ENCODE results near the gene CHD5.

CHD5 gene

GRCh38 chr1:6151291-6151822, 28.8 kb downstream of the CHD5 start:
- no peak for DNase-seq

DNA sequence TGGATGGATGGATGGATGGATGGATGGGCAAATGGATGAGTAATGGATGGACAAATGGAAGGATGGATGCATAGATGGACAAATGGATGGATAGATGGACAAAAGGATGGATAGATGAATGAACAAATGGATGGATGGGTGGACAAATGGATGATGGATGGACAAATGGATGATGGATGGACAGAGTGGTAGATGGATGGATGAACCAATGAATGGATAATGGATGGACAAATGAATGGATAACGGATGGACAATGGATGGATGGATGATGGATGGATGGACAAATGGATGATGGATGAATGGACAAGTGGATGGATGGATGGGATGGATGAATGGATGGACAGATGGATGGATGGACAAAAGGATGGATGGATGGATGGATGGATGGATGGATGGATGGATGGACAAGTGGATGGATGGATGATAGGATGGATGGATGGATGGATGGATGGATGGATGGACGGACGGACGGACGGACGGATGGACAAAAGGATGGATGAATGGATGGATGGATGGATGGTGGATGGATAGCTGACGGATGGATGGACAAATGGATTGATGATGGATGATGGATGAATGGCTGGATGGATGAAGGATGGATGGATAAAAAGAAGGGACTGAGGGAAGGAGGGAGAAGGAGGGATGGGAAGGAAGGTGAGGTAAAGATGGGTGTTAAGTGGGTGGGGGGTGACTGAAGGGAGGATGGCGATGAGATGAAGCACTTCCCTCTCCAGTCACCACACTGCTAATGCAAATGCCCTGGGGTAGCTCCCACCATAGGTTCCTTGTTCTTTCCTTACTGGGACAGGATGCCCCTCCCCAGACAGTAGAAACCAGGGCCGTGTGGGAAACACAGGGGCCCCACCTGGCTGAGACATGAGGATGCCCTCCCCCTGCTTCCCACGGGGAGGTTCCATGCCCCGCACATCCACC, 29.8 kb downstream of the CHD5 start:
- no peak for DNase-seq

DNA sequence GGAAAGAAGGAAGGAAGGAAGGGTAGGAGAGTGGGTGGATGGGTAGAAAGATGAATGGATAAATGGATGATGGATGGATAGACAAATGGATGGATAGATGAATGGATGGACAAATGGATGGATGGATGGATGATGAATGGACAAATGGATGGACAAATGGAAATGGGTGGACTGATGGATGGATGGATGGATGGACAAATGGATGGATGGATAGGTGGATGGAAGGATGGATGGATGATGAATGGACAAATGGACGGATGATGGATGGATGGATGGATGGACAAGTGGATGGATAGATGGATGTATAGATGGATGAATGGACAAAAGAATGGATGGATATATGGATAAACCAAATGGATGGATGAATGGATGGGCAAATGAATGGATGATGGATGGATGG, 30.5 kb downstream of the CHD5 start:
- no peak for DNase-seq

DNA sequence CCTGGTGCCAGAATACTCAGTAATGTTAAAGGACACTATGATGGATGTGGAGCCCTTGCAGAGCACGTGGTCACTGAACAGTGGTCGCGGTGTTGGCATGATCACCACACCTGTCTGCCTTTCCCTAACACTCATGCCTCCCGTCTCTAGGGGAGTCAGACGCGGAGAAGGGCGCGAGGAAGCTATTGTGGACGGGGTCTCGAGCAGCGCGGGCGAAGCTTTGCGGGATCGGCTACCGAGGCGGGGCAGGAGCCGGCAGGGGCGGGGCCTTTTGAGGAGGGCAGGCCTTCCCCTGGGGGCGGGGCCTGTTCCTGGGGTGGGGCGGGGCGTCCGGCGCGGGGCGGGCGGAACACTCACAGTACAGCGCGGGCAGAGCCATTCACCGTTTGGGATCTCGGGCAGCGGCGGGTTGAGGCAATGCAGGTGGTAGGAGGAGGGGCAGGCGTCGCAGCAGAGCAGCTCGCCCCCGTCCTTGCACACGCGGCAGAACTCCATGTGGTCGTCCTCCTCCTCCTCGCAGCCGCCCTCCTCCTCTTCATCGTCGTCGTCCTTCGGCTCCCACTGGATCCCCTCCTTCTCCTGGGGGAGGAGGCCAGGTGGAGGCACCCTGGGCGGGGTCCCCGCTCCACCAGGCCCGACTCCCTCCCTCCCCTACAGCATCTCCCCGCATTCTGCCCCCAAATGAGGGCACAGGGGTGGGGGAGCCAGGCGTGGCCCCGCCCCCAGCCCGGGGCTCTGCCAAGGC, 31.5 kb downstream of the CHD5 start:
- DNase-seq = peak; percentile 87

DNA sequence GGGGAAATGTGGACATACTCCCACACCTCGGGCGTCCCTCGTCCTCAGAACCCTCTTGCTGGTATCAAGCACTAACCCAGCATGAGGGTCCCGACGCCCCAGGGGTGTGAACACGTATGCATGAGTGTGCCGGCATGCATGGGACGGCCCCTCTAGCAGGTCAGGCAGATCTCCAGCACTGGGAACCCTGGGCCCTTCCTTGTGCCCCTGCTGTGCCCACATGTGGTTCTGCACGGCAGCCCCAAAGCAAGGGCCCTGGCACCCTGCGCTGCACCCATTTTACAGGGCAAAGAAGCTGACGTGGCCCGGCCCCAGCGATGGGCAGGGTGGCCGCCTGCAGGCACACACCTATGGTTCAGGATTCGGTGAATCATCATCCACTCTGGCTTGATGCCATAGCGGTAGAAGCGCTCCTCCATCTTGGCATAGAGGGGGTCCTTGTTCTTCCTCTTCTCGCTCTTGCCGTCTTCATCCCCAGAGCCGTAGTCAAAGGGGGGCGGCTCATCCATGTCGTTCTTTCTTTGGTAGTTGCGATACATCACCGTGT, 34.2 kb downstream of the CHD5 start:
- DNase-seq = no peak

DNA sequence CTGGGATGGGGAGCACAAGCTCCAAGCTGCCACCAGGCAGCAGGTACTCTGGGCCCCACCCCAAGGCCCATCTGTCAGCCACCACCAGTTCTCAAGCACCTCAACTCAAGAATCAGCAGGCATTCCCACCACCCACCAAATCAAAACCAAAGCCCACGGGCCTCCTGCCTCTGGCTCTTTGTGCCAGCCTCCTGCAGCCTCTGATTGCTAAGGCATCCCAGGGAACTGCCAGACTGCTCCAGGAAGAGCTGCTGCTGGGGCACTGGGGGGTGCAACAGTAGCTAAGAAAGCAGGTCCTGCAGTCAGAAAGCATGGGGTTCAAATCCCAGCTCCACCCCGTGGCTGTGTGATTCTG, 34.7 kb downstream of the CHD5 start:
- no peak for DNase-seq

GRCh38 chr1:6144647-6145395, 35.3 kb downstream of the CHD5 start:
- no peak for DNase-seq

DNA sequence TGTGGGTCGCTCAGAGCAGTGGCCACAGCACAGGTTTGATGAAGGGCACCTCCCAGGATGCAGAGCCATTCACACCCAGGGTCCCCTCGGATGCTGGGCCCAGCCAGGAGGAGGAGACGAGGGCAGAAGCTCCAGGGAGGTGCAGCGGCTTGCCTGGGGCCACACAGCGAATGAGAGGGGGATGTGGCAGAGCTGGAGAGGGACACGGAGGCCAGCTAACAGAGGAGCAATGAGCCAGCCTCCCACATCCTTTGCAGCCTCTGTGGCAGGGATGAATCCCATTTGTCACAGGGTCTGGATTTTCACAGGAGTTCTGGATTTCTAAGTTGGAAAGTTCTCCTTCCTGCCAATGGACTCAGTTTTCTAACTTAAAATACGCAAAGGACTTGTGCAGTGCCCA, 35.9 kb downstream of the CHD5 start:
- no peak for DNase-seq

DNA sequence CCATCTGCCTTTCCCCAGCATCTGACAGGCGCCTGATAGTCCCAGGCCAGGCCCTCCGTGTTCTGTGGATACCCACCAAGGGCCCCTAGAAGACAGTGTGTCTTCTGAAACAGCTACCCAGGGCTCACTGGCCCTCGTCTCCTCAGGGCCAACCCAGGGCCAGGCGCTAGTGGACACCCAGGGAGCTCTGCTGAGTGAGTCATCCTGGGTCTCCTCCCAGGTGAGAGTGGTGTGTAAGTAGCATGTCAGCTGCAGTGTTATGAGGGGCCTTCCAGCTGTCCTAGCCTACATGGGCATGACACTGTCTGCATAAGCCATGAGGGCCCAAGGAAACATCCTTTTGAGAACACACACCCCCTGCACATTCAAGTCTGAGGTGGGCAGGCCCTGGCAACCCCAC, 36.7 kb downstream of the CHD5 start:
- DNase-seq = no peak

DNA sequence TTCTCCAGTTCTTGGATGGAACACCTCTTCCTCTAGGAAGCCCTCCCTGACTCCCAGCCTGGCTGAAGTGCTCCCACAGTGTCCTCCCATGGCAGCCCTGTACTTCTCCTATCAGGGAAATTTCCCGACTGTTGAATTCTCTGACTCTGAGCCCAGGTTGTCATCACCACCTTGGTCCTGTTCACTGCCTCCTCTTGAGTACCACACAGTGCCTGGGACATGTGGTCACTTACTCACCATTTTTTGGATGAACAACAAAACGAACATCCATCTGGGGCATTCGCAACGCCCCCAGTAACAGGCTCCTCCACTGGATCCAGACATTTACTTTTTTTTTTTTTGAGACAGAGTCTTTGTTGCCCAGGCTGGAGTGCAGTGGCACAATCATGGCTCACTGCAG, 37.4 kb downstream of the CHD5 start:
- no peak for DNase-seq

DNA sequence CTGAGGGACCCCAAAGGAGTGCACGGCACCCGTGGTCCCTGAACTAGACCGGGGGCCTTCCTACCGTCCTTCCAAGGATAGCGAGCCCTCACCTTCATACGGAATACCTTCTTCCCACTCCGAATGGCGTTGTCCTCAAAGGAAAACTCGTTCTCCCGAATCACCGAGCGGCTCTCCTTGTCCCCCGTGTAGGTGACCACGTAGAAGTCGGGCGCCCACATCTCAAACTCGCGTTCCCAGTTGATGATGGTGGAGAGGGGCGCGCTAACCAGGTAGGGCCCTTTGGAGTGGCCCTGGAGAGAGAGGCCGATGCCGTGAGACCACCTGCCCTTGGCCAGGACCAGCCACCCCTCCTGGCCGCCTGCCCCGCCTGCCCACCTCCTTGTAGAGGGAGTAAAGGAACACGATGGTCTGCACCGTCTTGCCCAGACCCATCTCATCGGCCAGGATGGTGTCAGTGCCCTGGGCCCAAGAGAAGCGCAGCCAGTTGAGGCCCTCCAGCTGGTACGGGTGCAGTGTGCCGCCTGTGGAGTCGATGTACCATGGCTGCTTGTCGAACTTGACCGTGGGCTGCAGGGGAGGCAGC, 38.0 kb downstream of the CHD5 start:
- no peak for DNase-seq

- no peak for DNase-seq
Observed at GRCh38 chr1:6141592-6141991, 38.5 kb downstream of the CHD5 start.

- no peak for DNase-seq
Observed at GRCh38 chr1:6140413-6140812, 39.7 kb downstream of the CHD5 start.

- no peak for DNase-seq
Observed at GRCh38 chr1:6137758-6138157, 42.4 kb downstream of the CHD5 start.

DNA sequence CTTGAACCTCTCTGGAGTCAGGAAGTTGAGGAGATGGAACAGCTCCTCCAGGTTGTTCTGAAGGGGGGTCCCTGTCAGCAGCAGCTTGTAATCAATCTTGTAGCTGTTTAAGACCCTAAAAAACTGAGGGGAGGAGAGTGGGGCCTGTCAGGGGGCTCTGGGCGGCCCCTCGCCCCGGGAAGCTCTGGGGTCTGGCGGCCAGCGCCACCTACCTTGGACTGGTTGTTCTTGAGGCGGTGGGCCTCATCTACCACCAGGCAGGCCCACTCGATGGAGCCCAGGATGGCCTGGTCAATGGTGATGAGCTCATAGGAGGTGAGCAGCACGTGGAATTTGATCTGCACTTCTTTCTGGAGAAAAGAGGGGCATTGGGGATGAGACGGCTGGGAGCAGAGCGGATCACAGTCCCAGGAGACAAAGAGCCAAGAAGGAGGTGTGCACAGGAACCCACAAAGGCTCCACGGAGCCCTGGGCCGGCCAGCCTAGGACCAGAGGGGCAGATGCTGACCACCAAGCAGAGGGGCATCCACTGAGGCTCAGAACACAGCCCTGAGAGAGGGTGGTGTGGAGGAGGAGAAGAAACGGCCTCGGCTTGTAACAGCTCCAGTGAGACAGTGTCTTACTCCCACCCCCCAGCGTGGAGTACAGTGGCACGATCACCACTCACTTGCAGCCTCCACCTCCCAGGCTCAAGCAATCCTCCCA, 43.5 kb downstream of the CHD5 start:
- DNase-seq = no peak

DNA sequence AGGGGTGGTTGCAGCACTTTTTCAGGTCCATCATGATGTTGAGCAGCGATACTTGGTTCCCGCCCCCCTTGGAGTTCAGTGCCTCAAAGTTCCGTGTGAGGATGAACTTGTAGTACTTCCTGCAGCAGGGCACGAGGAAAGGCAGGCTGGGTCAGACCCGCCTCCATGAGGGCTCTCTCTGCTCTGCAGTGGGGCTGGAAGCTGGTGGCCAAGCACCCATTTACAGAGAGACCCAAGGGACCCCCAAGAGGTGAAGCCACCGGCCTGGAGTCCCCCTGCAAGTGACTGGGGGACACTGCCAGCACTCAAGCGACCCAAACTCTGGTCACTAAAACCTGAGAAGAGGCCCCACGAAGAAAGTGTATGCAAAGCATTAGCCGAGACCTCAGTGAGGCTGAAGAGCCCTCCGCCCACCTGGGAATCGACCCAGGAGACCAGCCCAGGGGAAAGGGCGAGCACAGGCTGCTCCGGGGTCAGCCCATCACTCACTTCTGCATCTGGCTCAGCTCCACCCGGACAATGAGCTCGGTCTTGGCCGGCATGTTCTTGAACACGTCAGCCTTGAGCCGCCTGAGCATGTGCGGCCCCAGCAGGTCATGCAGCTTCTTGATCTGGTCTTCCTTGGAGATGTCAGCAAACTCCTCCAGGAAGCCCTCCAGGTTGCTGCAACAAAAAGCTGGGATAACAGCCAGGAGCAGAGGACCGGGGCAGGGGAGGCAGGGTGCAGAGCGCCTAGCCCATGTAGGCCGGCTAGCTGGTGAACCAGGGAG, 45.2 kb downstream of the CHD5 start:
- no peak for DNase-seq

DNA sequence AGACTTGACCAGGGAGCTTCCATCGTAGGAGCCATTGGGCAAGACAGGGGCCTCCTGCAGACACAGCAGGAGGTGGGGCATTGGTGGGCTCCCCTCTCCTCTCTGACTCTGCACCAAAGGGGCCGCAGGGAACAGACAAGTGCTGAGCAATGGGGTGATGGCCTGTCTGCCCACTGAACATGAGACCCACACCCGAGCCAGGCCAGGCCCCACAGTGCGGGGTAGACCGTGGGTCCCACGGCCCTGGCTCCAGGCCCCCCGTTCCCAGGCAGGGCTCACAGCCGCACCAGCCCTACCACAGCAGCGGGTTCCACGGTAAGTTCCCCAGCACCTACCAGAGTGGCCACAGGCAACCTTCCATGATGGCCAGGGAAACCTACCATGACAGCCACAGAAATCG, 45.9 kb downstream of the CHD5 start:
- DNase-seq = no peak

- no peak for DNase-seq
Observed at GRCh38 chr1:6133146-6133895, 46.8 kb downstream of the CHD5 start.

- DNase-seq = no peak
Observed at GRCh38 chr1:6131561-6131960, 48.6 kb downstream of the CHD5 start.

GRCh38 chr1:6130596-6130995, 49.5 kb downstream of the CHD5 start:
- no peak for DNase-seq
